Right lobe of liver (tissue), 4 donors: Measurements from ENCODE around the gene ELFN1.

ENCODE experiments used
- CTCF ChIP-seq, 4 donors: fragments of 200-600 bp in 3 of 4; fragments of 450-650 bp in 1 of 4; IDR thresholded peaks; one replicate each; pipeline versions ENCODE4 v1.5.1 to v1.8.0; 2016 to 2022; ENCODE audit warnings: antibody characterized with exemption in 4 of 4, mild to moderate bottlenecking in 2 of 4
- POLR2A ChIP-seq: fragments of 450-650 bp; IDR thresholded peaks from one replicate; pipeline ENCODE4 v1.6.1; 2017; ENCODE audit warnings: antibody characterized with exemption, mild to moderate bottlenecking
- donor health status: DM: no; HTN: no; CAD: no.
- donor health status: DM: no; HTN: no; CAD: no.
- donor health status: DM: no; HTN: yes; CAD: no.

GRCh38 chr7:1703441-1703840 is 33.4 kb downstream of the ELFN1 start:
- TF ChIP-seq CTCF (IDR thresholded peaks at IDR 0.05): no peak
- TF ChIP-seq POLR2A: no peak
